GM12875 (cell line): ENCODE measurements around the gene CCN5.

ENCODE experiments used
- H3K4me3 ChIP-seq: one replicate; pipeline ENCODE4 v1.5.1; 2011; ENCODE audit warnings: low read depth, low read length, control low read depth
- TF ChIP-seq, protein P1 (sequence below): IDR thresholded peaks from 2 replicates; pipeline ENCODE4 v1.5.1; 2011; ENCODE audit warnings: low read depth, mild to moderate bottlenecking, control low read depth, inconsistent platforms, low read length, moderate library complexity, borderline replicate concordance; ENCODE audit not compliant: insufficient read depth

Gene CCN5

DNA sequence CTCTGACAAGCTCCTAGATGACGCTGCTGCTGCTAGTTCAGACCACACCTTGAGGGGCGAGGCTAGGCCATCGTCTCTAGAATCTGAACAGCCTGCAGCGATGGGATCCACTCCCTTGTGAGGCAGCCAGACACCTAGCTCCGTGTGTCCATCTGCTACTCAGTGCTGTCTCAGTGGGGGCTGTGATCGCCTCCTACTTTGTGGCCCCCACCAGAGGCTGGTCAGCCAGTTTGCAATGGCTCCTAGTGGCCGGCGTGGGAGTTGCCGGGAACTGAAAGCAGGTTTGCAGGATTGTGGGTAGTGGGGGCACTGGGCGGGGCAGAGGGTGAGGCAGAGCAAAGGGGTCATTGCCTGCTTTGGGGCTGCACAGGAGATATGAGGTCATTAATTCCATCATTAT is 2.8 kb downstream of the CCN5 start:
- H3K4me3 ChIP-seq = no peak overlapping the region
- TF ChIP-seq, protein P1, sequence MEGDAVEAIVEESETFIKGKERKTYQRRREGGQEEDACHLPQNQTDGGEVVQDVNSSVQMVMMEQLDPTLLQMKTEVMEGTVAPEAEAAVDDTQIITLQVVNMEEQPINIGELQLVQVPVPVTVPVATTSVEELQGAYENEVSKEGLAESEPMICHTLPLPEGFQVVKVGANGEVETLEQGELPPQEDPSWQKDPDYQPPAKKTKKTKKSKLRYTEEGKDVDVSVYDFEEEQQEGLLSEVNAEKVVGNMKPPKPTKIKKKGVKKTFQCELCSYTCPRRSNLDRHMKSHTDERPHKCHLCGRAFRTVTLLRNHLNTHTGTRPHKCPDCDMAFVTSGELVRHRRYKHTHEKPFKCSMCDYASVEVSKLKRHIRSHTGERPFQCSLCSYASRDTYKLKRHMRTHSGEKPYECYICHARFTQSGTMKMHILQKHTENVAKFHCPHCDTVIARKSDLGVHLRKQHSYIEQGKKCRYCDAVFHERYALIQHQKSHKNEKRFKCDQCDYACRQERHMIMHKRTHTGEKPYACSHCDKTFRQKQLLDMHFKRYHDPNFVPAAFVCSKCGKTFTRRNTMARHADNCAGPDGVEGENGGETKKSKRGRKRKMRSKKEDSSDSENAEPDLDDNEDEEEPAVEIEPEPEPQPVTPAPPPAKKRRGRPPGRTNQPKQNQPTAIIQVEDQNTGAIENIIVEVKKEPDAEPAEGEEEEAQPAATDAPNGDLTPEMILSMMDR = peak; percentile 27; the same call in 1 of the 2 replicates

DNA sequence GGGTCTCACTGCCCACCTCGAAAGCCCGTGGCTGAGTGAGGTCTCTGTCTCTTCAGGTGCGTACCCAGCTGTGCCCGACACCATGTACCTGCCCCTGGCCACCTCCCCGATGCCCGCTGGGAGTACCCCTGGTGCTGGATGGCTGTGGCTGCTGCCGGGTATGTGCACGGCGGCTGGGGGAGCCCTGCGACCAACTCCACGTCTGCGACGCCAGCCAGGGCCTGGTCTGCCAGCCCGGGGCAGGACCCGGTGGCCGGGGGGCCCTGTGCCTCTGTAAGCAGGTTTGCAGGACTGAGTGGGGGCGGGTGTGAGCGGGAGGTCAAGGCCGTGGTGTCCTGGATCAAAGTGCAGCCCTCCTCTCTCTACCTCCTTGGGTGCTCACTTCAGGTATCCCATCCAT is 4.7 kb downstream of the CCN5 start:
- no peak overlapping the region for H3K4me3 ChIP-seq
- TF ChIP-seq, protein P1 = no peak

DNA sequence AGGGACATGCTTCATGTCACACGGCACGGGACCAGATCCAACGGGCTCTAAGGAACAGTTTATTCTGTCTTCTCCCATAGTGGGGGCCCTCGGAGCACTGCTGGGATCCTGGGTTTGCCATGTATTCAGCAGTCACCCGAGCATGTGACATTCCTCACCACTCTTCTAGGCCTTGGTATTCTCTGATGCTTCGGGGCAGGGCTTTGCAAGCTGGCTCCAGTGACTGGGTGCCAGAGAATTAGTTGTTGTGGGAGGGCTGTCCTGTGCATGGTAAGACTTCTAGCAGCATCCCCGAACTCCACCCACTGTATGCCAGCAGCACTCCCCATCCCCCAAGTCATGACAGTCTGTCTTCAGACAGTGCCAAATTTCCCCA is 5.4 kb downstream of the CCN5 start:
- no peak overlapping the region for H3K4me3 ChIP-seq
- TF ChIP-seq, protein P1 = no peak

DNA sequence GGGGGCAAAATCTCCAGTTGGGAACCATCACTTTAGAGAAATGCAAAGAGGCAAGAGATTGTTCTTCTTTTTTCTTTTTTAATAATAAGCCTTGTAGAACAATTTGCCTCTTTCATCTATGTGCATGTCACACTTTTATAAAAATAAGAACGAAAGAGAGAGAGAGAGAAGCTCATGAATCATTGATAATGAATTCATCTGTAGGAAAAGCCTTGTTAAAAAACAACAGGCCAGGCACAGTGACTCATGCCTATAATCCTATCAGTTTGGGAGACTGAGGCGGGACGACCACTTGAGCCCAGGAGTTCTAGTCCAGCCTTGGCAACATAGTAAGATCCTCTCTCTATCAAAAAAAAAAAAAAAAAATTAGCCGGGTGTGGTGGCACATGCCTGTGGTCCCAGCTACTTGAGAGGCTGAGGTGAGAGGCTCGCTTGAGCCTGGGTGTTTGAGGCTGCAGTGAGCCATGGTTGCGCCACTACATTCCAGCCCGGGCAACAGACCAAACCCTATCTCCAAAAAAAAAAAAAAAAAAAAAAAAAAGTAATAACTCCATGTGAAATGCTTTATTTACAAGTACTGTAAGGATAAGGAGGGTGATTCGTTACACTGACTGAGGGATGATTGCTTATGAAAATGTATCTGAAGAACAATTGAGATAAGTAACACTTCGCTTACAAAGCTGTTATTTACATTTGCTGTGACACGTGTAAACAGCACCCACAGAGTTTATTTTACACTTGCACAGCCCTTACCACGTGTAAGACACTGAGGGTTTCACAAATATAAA is 6.0 kb downstream of the CCN5 start:
- TF ChIP-seq, protein P1 = no peak

DNA sequence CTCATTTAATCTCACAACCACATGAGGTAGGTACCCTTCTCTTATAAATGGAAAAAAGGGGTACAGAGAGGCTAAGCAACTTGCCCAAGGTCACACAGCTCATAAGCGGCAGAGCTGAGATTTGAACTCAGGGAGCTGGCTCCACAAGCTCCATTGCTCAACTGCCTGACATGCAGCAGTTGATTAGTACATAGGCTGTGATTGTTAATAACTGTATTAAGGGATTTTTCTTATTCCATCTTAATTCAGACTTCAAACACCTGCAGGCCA is 6.6 kb downstream of the CCN5 start:
- TF ChIP-seq, protein P1 = no peak
- H3K4me3 ChIP-seq = no peak overlapping the region

More for the DNA sequence above, 6.0 kb downstream of the CCN5 start:
- no peak overlapping the region for H3K4me3 ChIP-seq

DNA sequence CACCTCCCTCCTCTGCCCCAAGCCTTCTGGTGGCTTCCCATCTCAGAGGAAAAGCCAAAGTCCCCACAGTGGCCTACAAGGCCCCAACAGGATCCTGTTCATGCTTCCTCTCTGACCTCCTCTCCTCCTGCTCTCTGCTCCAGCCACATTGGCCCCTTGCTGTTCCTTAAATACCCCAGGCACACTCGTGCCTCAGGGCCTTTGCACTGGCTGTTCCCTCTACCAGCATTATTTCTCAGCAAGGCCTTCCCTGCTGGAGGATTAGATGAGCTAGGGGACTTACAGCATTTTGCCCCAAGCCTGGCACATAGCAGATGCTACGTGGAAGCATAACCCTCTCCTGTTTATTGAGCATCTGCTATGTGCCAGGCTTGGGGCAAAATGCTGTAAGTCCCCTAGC is 7.8 kb downstream of the CCN5 start:
- H3K4me3 ChIP-seq = no peak overlapping the region
- TF ChIP-seq, protein P1 = no peak

DNA sequence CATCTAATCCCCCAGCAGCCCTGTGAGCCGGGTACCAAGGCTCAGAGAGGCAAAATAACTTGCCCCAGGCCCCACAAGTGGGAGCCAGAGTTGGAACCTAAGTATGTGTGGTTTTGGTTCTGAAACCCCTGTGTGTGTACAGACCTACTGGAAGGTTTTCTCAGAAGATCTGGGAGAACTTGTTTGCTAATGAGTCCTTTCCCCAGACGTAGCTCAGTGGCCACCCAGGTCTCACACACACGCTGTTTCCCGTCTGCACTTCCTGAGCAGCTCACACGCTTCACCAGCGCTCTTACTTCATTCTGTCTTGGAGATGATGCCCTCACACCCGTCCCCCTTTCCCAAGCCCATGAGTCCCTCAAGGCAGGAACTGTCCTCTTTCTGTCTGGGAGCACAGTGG is 8.2 kb downstream of the CCN5 start:
- TF ChIP-seq, protein P1 = no peak
- H3K4me3 ChIP-seq = no peak overlapping the region
